Right lobe of liver (tissue), 6 donors: Measurements from ENCODE around the gene CCDC174. TPM values are rescaled to one million over a fixed set of nuclear protein-coding genes. Genes with fewer than 3 reads are reported as not detected.

ENCODE experiments used
- ATAC-seq, 4 donors: fragments of 200-7000 bp; cut with Tn5 transposase; one replicate each; pipeline ENCODE4 v1.9.1; 2020; ENCODE audit warnings: mild to moderate bottlenecking in 4 of 4, moderate library complexity in 4 of 4
- DNase-seq, 3 donors: peaks; one replicate each; pipeline ENCODE4 v3.0.0-alpha.2; 2020
- H3K27ac ChIP-seq, 3 donors: fragments of 200-600 bp; one replicate each; pipeline ENCODE4 v1.8.0; 2022
- H3K27me3 ChIP-seq, 2 donors: fragments of 200-600 bp; one replicate each; pipeline ENCODE4 v1.8.0; 2022
- H3K36me3 ChIP-seq, 4 donors: fragments of 200-600 bp; sonication (generic) in 1 of 4; one replicate each; pipeline versions ENCODE4 v1.5.1 to v1.8.0; 2017 to 2022; ENCODE audit warnings: control low read depth in 1 of 4
- H3K4me1 ChIP-seq, 4 donors: fragments of 200-600 bp; sonication (generic) in 1 of 4; one replicate each; pipeline versions ENCODE4 v1.5.1 to v1.8.0; 2017 to 2022; ENCODE audit warnings: control low read depth in 1 of 4
- H3K4me3 ChIP-seq, 3 donors: fragments of 200-600 bp; one replicate each; pipeline ENCODE4 v1.8.0; 2022
- H3K9me3 ChIP-seq, 4 donors: fragments of 200-600 bp; sonication (generic) in 1 of 4; one replicate each; pipeline versions ENCODE4 v1.5.1 to v1.8.0; 2017 to 2022; ENCODE audit warnings: control low read depth in 1 of 4
- POLR2A ChIP-seq: fragments of 450-650 bp; IDR thresholded peaks from one replicate; pipeline ENCODE4 v1.6.1; 2017; ENCODE audit warnings: antibody characterized with exemption, mild to moderate bottlenecking
- WGBS: methylation state at CpG from one replicate; pipeline ENCODE4 v1.1.6; 2018; ENCODE audit warnings: low coverage, low lambda C conversion rate; ENCODE audit not compliant: insufficient coverage; ENCODE audit errors: missing lambda C conversion rate; 5-methylcytosine and 5-hydroxymethylcytosine counted together
- intact Hi-C, 2 donors: fragments of 100-400 bp; cut with DNase I; formaldehyde crosslinking; loops; one replicate each; pipeline versions ENCODE4 v1.11.2 to v1.14.1; 2022
- total RNA-seq, 6 experiments: library from RNA; depleted of rRNA in 2 of 6; stranded (reverse); fragments of >200 nt in 2 of 6; fragmentation: NEBNext Ultra II Directional in 3 of 6; extraction: Animal tissue kit (Norgen Biotek cat#: 25700) in 3 of 6; gene quantifications; one replicate each; pipeline versions ENCODE4 v1.1.0 to v1.2.4, GENCODE V29; 2016 to 2023
- TF ChIP-seq, protein P1 (sequence below), 4 donors: fragments of 200-600 bp in 3 of 4; fragments of 450-650 bp in 1 of 4; IDR thresholded peaks; one replicate each; pipeline versions ENCODE4 v1.5.1 to v1.8.0; 2016 to 2022; ENCODE audit warnings: antibody characterized with exemption in 4 of 4, mild to moderate bottlenecking in 2 of 4
- donor health status: DM: no; HTN: yes; CAD: no.
- donor health status: DM: no; HTN: no; CAD: no.
- donor health status: DM: no; HTN: no; CAD: no.
- donor health status: DM: no; HTN: yes; CAD: no.
- donor health status: DM: no; HTN: yes; CAD: no.

Gene CCDC174
- total RNA-seq, 6 experiments from 2014 or later = 7.5 to 11.7 (median 10.6) TPM

GRCh38 chr3:14688525-14688924 lies 37.0 kb downstream of the CCDC174 start:
- H3K9me3 ChIP-seq = no peaks in the 10 kb centered on the region
- no peak overlapping the region for H3K4me3 ChIP-seq
- intact Hi-C loops = no loop called here
- TF ChIP-seq, protein P1, sequence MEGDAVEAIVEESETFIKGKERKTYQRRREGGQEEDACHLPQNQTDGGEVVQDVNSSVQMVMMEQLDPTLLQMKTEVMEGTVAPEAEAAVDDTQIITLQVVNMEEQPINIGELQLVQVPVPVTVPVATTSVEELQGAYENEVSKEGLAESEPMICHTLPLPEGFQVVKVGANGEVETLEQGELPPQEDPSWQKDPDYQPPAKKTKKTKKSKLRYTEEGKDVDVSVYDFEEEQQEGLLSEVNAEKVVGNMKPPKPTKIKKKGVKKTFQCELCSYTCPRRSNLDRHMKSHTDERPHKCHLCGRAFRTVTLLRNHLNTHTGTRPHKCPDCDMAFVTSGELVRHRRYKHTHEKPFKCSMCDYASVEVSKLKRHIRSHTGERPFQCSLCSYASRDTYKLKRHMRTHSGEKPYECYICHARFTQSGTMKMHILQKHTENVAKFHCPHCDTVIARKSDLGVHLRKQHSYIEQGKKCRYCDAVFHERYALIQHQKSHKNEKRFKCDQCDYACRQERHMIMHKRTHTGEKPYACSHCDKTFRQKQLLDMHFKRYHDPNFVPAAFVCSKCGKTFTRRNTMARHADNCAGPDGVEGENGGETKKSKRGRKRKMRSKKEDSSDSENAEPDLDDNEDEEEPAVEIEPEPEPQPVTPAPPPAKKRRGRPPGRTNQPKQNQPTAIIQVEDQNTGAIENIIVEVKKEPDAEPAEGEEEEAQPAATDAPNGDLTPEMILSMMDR (IDR thresholded peaks at IDR 0.05) = no peak
- TF ChIP-seq POLR2A = no peak
- H3K27me3 ChIP-seq = no peaks in the 10 kb centered on the region
- DNase-seq (no peak), ATAC-seq (no peak)
- 56% methylated on average over 2 of the region's 2 CpGs for WGBS
- H3K36me3 ChIP-seq = no peaks in the 10 kb centered on the region
- H3K27ac ChIP-seq = no peak overlapping the region
- H3K4me1 ChIP-seq = no peaks in the 10 kb centered on the region

GRCh38 chr3:14689247-14689980 lies 37.9 kb downstream of the CCDC174 start:
- DNase-seq = no peak
- intact Hi-C loops = no loop called here

GRCh38 chr3:14691239-14691638 lies 39.7 kb downstream of the CCDC174 start:
- Histone ChIP-seq H3K36me3 (no peaks in the 10 kb centered on the region), H3K27ac (no peak overlapping the region), H3K9me3 (no peaks in the 10 kb centered on the region), H3K4me3 (no peak overlapping the region), H3K4me1 (no peaks in the 10 kb centered on the region), H3K27me3 (no peaks in the 10 kb centered on the region)
- intact Hi-C loops = no loop called here
- no peak for ATAC-seq
- TF ChIP-seq, protein P1 (IDR thresholded peaks at IDR 0.05) = no peak
- TF ChIP-seq POLR2A = no peak
- no peak for DNase-seq
- 75% methylated on average over 4 of the region's 4 CpGs for WGBS

More at GRCh38 chr3:14689247-14689980, 37.9 kb downstream of the CCDC174 start:
- no peaks in the 10 kb centered on the region for H3K4me1 ChIP-seq
- WGBS = 50% methylated on average over 7 of the region's 7 CpGs
- no peaks in the 10 kb centered on the region for H3K36me3 ChIP-seq
- no peak overlapping the region for H3K27ac ChIP-seq
- no peak for ATAC-seq
- no peaks in the 10 kb centered on the region for H3K9me3 ChIP-seq
- no peak overlapping the region for H3K4me3 ChIP-seq
- TF ChIP-seq, protein P1 (IDR thresholded peaks at IDR 0.05) = no peak
- TF ChIP-seq POLR2A = no peak
- no peaks in the 10 kb centered on the region for H3K27me3 ChIP-seq

- Histone ChIP-seq H3K27ac (no peak overlapping the region), H3K9me3 (no peaks in the 10 kb centered on the region), H3K4me3 (no peak overlapping the region), H3K27me3 (no peaks in the 10 kb centered on the region), H3K4me1 (no peaks in the 10 kb centered on the region), H3K36me3 (no peaks in the 10 kb centered on the region)
- no peak for ATAC-seq
- 100% methylated on average over 1 of the region's 1 CpG for WGBS
- DNase-seq = no peak
- intact Hi-C loops = no loop called here
- TF ChIP-seq, protein P1 (IDR thresholded peaks at IDR 0.05) = no peak
- no peak for TF ChIP-seq POLR2A
Observed at GRCh38 chr3:14691719-14692118, 40.2 kb downstream of the CCDC174 start.
